ENCODE data around the gene YEATS2. TPM values are rescaled to one million over a fixed set of nuclear protein-coding genes. Genes with fewer than 3 reads are reported as not detected.

The YEATS2 gene
- polyA plus RNA-seq, 1 donor (not counting 4 experiments of a cell fraction or from before 2014, with no cell fraction given): 21.7 TPM

- Histone ChIP-seq H3K4me2 (ENCODE audit: control insufficient read depth, extremely low read depth, insufficient read depth, low read depth, low read length) (no peak overlapping the region), H3K4me3 (ENCODE audit: control insufficient read depth in 2 of 3, extremely low read depth in 1 of 3, insufficient read depth in 2 of 3, low read depth in 1 of 3, low read length in 3 of 3) (no peak overlapping the region), H2AFZ (ENCODE audit: control insufficient read depth, low read length) (no peak overlapping the region), H3K9me1 (ENCODE audit: control insufficient read depth, extremely low read depth, insufficient read depth, low read length) (no peaks in the 10 kb centered on the region), H3K27me3 (ENCODE audit: control insufficient read depth, extremely low read depth, insufficient read depth, low read length) (no peaks in the 10 kb centered on the region), H3K27ac (ENCODE audit: control insufficient read depth, insufficient read depth, low read length) (no peak overlapping the region), H3K36me3 (ENCODE audit: control insufficient read depth in 2 of 2, extremely low read depth in 1 of 2, insufficient read depth in 2 of 2, low read length in 2 of 2) (peaks cover 8 to 25% of the 10 kb centered on the region in 2 experiments), H3K79me2 (ENCODE audit: control insufficient read depth, insufficient read depth, low read length) (no peaks in the 10 kb centered on the region), H3K9me3 (ENCODE audit: control insufficient read depth, low read depth, low read length) (no peaks in the 10 kb centered on the region), H3K9ac (ENCODE audit: control insufficient read depth, extremely low read depth, insufficient read depth, low read length) (no peak overlapping the region), H4K20me1 (ENCODE audit: control insufficient read depth, extremely low read depth, insufficient read depth, low read length) (no peaks in the 10 kb centered on the region), H3K4me1 (ENCODE audit: control insufficient read depth, extremely low read depth, insufficient read depth, low read length) (no peaks in the 10 kb centered on the region)
- DNase-seq (ENCODE audit: low read depth, low spot score) (no peak), FAIRE-seq (no peak)
- no peak for TF ChIP-seq CTCF (optimal IDR thresholded peaks at IDR 0.05 in 1 of 3, IDR thresholded peaks at IDR 0.05 in 1 of 3, conservative IDR thresholded peaks at IDR 0.05 in 1 of 3; ENCODE audit: extremely low read depth in 1 of 3, insufficient read depth in 2 of 3, low read length in 3 of 3)
- no peak for TF ChIP-seq EZH2 (IDR thresholded peaks at IDR 0.05; ENCODE audit: low read length)
- dilution Hi-C loops (cut with MboI; ENCODE audit: extremely low pct_ligation_motif_present, low sequenced_read_pairs): no loop called here
Measured at GRCh38 chr3:183728204-183728603, 30.6 kb downstream of the YEATS2 start.

- H3K4me2 ChIP-seq (ENCODE audit: control insufficient read depth, extremely low read depth, insufficient read depth, low read depth, low read length): no peak overlapping the region
- H3K9ac ChIP-seq (ENCODE audit: control insufficient read depth, extremely low read depth, insufficient read depth, low read length): no peak overlapping the region
- no peak for DNase-seq (ENCODE audit: low read depth, low spot score)
- H3K36me3 ChIP-seq (ENCODE audit: control insufficient read depth in 2 of 2, extremely low read depth in 1 of 2, insufficient read depth in 2 of 2, low read length in 2 of 2): peaks cover 15 to 25% of the 10 kb centered on the region in 2 experiments
- no peaks in the 10 kb centered on the region for H3K9me3 ChIP-seq (ENCODE audit: control insufficient read depth, low read depth, low read length)
- H3K4me3 ChIP-seq (ENCODE audit: control insufficient read depth in 2 of 3, extremely low read depth in 1 of 3, insufficient read depth in 2 of 3, low read depth in 1 of 3, low read length in 3 of 3): no peak overlapping the region
- H3K27me3 ChIP-seq (ENCODE audit: control insufficient read depth, extremely low read depth, insufficient read depth, low read length): no peaks in the 10 kb centered on the region
- no peak for FAIRE-seq
- H3K79me2 ChIP-seq (ENCODE audit: control insufficient read depth, insufficient read depth, low read length): peaks cover 3% of the 10 kb centered on the region
- no peaks in the 10 kb centered on the region for H3K4me1 ChIP-seq (ENCODE audit: control insufficient read depth, extremely low read depth, insufficient read depth, low read length)
- no peak overlapping the region for H3K27ac ChIP-seq (ENCODE audit: control insufficient read depth, insufficient read depth, low read length)
- H3K9me1 ChIP-seq (ENCODE audit: control insufficient read depth, extremely low read depth, insufficient read depth, low read length): no peaks in the 10 kb centered on the region
- TF ChIP-seq CTCF (optimal IDR thresholded peaks at IDR 0.05 in 1 of 3, IDR thresholded peaks at IDR 0.05 in 1 of 3, conservative IDR thresholded peaks at IDR 0.05 in 1 of 3; ENCODE audit: extremely low read depth in 1 of 3, insufficient read depth in 2 of 3, low read length in 3 of 3) (no peak), EZH2 (IDR thresholded peaks at IDR 0.05; ENCODE audit: low read length) (no peak)
- dilution Hi-C loops (cut with MboI; ENCODE audit: extremely low pct_ligation_motif_present, low sequenced_read_pairs): no loop called here
- H4K20me1 ChIP-seq (ENCODE audit: control insufficient read depth, extremely low read depth, insufficient read depth, low read length): no peaks in the 10 kb centered on the region
- no peak overlapping the region for H2AFZ ChIP-seq (ENCODE audit: control insufficient read depth, low read length)
Measured at GRCh38 chr3:183730361-183730760, 32.8 kb downstream of the YEATS2 start.
